LNCaP clone FGC (cell line): ENCODE results near the gene HS1BP3.

Experiments used
- DNase-seq: peaks from one replicate; pipeline ENCODE4 v3.0.0-alpha.2; 2011; ENCODE audit warnings: low read depth
- H3K4me3 ChIP-seq: 2 replicates; pipeline ENCODE4 v1.5.1; 2011; ENCODE audit warnings: mild to moderate bottlenecking, low read depth, low read length, control low read depth
- CTCF ChIP-seq: IDR thresholded peaks from 2 replicates; pipeline ENCODE4 v1.5.1; 2012; ENCODE audit warnings: mild to moderate bottlenecking; ENCODE audit not compliant: control insufficient read depth, insufficient read depth; ENCODE audit errors: extremely low read depth

HS1BP3 gene

GRCh38 chr2:20648831-20649230, 2.1 kb downstream of the HS1BP3 start:
- no peak for TF ChIP-seq CTCF
- DNase-seq, result no peak
- H3K4me3 ChIP-seq, result no peak overlapping the region

- no peak overlapping the region for H3K4me3 ChIP-seq
- no peak for TF ChIP-seq CTCF
- DNase-seq, result no peak
Observed at GRCh38 chr2:20648206-20648605, 2.7 kb downstream of the HS1BP3 start.

GRCh38 chr2:20647738-20648137, 3.2 kb downstream of the HS1BP3 start:
- no peak for TF ChIP-seq CTCF
- H3K4me3 ChIP-seq, result no peak overlapping the region
- no peak for DNase-seq

GRCh38 chr2:20647211-20647610, 3.7 kb downstream of the HS1BP3 start:
- DNase-seq, result no peak
- no peak overlapping the region for H3K4me3 ChIP-seq
- no peak for TF ChIP-seq CTCF

- no peak for DNase-seq
- H3K4me3 ChIP-seq, result no peak overlapping the region
- TF ChIP-seq CTCF, result no peak
Observed at GRCh38 chr2:20646446-20646845, 4.5 kb downstream of the HS1BP3 start.

GRCh38 chr2:20645761-20646160, 5.1 kb downstream of the HS1BP3 start:
- no peak overlapping the region for H3K4me3 ChIP-seq
- no peak for TF ChIP-seq CTCF
- no peak for DNase-seq

- TF ChIP-seq CTCF, result no peak
- DNase-seq, result no peak
- no peak overlapping the region for H3K4me3 ChIP-seq
Observed at GRCh38 chr2:20645301-20645701, 5.6 kb downstream of the HS1BP3 start.
